GM23248 (cell line): ENCODE data around the gene KDF1. TPM values are rescaled to one million over a fixed set of nuclear protein-coding genes. Genes with fewer than 3 reads are reported as not detected.
A peak's percentile ranks its signal among the peaks of the same experiment; 100 is the strongest.

Source experiments
- DNase-seq: peaks from one replicate; pipeline ENCODE4 v3.0.0-alpha.2; 2015
- H2AFZ ChIP-seq: fragments of 200-600 bp; sonication (generic); 2 replicates; pipeline ENCODE4 v1.6.1; 2016; ENCODE audit warnings: antibody characterized with exemption
- H3F3A ChIP-seq: fragments of 200-600 bp; sonication (generic); 2 replicates; pipeline ENCODE4 v1.6.1; 2016; ENCODE audit warnings: mild to moderate bottlenecking, antibody characterized with exemption, mixed run types; ENCODE audit not compliant: insufficient read depth
- H3K27ac ChIP-seq: fragments of 200-600 bp; sonication (generic); 2 replicates; pipeline ENCODE4 v1.5.1; 2016; ENCODE audit warnings: mild to moderate bottlenecking
- H3K27me3 ChIP-seq: fragments of 200-600 bp; sonication (generic); replicated peaks from 2 replicates; pipeline ENCODE4 v1.6.1; 2016; ENCODE audit warnings: mild to moderate bottlenecking; ENCODE audit not compliant: insufficient read depth
- H3K36me3 ChIP-seq: fragments of 200-600 bp; sonication (generic); 2 replicates; pipeline ENCODE4 v1.6.1; 2016; ENCODE audit warnings: low read depth, mild to moderate bottlenecking
- H3K4me1 ChIP-seq: fragments of 200-600 bp; sonication (generic); 2 replicates; pipeline ENCODE4 v1.6.1; 2016; ENCODE audit warnings: mild to moderate bottlenecking; ENCODE audit not compliant: insufficient read depth
- H3K4me2 ChIP-seq: fragments of 200-600 bp; sonication (generic); one replicate; pipeline ENCODE4 v1.6.1; 2016; ENCODE audit warnings: mild to moderate bottlenecking; ENCODE audit not compliant: unreplicated experiment
- H3K4me3 ChIP-seq: fragments of 200-600 bp; sonication (generic); 2 replicates; pipeline ENCODE4 v1.5.1; 2016; ENCODE audit warnings: mild to moderate bottlenecking
- H3K79me2 ChIP-seq: fragments of 200-600 bp; sonication (generic); 2 replicates; pipeline ENCODE4 v1.6.1; 2016; ENCODE audit warnings: mild to moderate bottlenecking; ENCODE audit not compliant: insufficient read depth
- H3K9ac ChIP-seq: fragments of 200-600 bp; sonication (generic); 2 replicates; pipeline ENCODE4 v1.6.1; 2016; ENCODE audit warnings: mild to moderate bottlenecking
- H3K9me2 ChIP-seq: fragments of 200-600 bp; sonication (generic); 2 replicates; pipeline ENCODE4 v1.6.1; 2016; ENCODE audit warnings: mixed run types, mild to moderate bottlenecking, moderate library complexity; ENCODE audit not compliant: insufficient read depth
- H3K9me3 ChIP-seq: fragments of 200-600 bp; sonication (generic); one replicate; pipeline ENCODE4 v1.6.1; 2017; ENCODE audit warnings: low read depth
- H4K20me1 ChIP-seq: fragments of 200-600 bp; sonication (generic); 2 replicates; pipeline ENCODE4 v1.6.0; 2016; ENCODE audit not compliant: insufficient read depth
- EZH2 ChIP-seq: fragments of 200-600 bp; sonication (generic); IDR thresholded peaks from 2 replicates; pipeline ENCODE4 v1.6.1; 2018; ENCODE audit warnings: antibody characterized with exemption, mild to moderate bottlenecking; ENCODE audit not compliant: insufficient read depth, poor library complexity, severe bottlenecking
- EZH2phosphoT487 ChIP-seq: fragments of 200-600 bp; sonication (generic); IDR thresholded peaks from 2 replicates; pipeline ENCODE4 v1.6.1; 2018; ENCODE audit warnings: antibody characterized with exemption, moderate library complexity, mild to moderate bottlenecking, low read depth; ENCODE audit not compliant: insufficient read depth
- WGBS, 2 experiments: methylation state at CpG; one replicate each; pipeline ENCODE4 v1.1.6; 2015 to 2017; ENCODE audit warnings: low lambda C conversion rate in 2 of 2, low coverage in 1 of 2; ENCODE audit errors: missing lambda C conversion rate in 2 of 2; 5-methylcytosine and 5-hydroxymethylcytosine counted together
- in situ Hi-C: fragments of 300-500 bp; cut with MboI; formaldehyde crosslinking; loops from 2 replicates; pipeline ENCODE4 v1.15.0; 2020
- polyA plus RNA-seq: library from polyadenylated mRNA; unstranded; fragments of >200 nt; fragmentation: Nextera tagmentation; extraction: Ambion mirVana; gene quantifications from 2 replicates; pipeline ENCODE4 v1.2.1, GENCODE V29; 2016
- total RNA-seq: library from RNA; depleted of rRNA; stranded (reverse); fragments of >200 nt; shearing (Covaris generic); gene quantifications from 2 replicates; pipeline ENCODE4 v1.2.3, GENCODE V29; 2014; rRNA removed

The KDF1 gene
- total and polyA plus RNA-seq, 2 experiments from 2014 or later: not detected

DNA sequence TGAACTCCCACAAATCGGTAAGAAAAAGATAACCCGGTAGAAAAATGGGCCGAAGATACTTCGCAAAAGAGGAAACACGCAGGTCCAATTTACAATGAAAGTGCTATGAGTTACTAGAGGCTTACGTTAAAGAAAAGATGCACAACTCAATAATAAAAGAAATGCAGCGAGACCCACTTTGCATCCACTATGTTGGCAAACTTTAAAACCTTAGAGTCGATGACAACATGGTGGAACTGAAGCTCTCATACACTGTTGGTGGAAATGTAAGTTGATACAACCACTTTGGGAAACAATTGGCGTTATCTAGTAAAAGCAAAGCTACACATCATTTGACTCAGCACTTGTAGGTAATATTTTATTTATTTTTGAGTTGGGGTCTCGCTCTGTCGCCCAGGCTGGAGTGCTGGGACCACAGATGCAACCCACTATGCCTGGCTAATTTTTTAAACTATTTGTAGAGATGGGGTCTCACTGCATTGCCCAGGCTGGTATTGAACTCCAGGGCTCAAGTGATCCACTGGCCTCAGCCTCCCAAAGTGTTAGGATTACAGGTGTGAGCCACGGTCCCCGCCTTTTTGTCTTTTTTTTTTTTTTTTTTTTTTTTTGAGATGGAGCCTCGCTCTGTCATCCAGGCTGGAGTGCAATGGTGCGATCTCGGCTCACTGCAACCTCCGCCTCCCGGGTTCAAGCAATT is 59.3 kb downstream of the KDF1 start:
- Histone ChIP-seq H3K4me2 (peak overlapping the region; percentile 85), H4K20me1 (no peaks in the 10 kb centered on the region), H3K36me3 (peaks cover under 1% of the 10 kb centered on the region; the same call in 1 of the 2 replicates), H3K9me3 (no peaks in the 10 kb centered on the region), H3K4me3 (peak overlapping the region; percentile 94), H3K27ac (peak overlapping the region; percentile 78), H3K9me2 (no peaks in the 10 kb centered on the region), H3F3A (0 out of 2 replicates have a peak, but pooled peaks cover 4% of the 10 kb centered on the region), H3K9ac (peak overlapping the region; percentile 97), H2AFZ (peak overlapping the region; percentile 99), H3K4me1 (peaks cover 14% of the 10 kb centered on the region), H3K27me3 (no peaks in the 10 kb centered on the region), H3K79me2 (peaks cover 48% of the 10 kb centered on the region)
- WGBS, 2 experiments: 58 to 70% methylated on average over 13 to 18 of the region's 18 CpGs
- TF ChIP-seq EZH2phosphoT487 (no peak), EZH2 (no peak)
- in situ Hi-C loops: no loop called here
- DNase-seq: no peak

DNA sequence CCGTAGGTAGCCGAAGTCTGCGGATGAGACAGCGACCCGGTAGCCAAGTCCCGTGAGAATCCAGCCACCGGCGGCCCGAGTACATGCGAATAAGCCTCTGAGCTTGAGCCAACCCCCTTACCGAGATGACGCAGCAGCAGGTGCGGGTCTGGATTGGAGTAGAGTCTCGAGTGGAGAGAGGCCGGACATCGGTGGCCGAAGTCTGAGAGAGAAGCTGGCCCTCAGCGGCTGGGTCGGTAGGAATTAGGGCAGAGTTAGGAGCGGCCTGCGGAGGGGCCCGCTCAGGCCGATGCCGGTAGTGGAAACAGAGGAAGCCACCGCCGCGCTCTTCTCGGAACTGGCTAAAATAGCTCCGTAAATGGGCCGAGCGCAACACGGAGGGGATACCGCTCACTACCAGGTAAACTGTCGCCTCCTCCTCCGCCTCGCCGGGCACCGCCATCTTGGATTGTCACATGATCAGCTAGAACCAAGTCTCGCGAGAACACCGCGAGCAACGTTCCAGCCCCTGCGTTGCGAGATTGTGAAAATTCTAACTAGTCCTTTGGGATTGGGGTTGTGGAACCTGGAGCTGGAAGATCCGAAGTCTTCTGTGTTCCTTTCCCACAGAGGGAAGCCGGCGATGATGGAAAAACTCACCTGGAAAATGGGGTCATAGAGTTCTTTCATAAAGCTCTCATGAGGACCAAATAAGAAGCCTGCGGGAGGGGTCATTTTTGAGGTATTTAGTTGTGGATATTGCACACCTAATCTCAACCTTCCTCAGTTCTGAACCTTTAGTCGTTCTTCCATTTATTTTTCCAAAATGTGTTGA is 60.1 kb downstream of the KDF1 start, which contains the start of gene GPATCH3:
GPATCH3 (minus strand) TSS at position 467 of the 814 bp plus-strand sequence; CDS start at position 442, 25 bp downstream.
- in situ Hi-C loops: no loop called here
- Histone ChIP-seq H3K36me3 (peaks cover 3% of the 10 kb centered on the region; the same call in 1 of the 2 replicates), H4K20me1 (no peaks in the 10 kb centered on the region), H2AFZ (peak within 1 kb of the TSS; percentile 99), H3K9me3 (no peaks in the 10 kb centered on the region), H3K4me3 (peak within 1 kb of the TSS; percentile 94), H3K9me2 (no peaks in the 10 kb centered on the region), H3K9ac (peak within 1 kb of the TSS; percentile 97), H3F3A (0 out of 2 replicates have a peak, but pooled peaks cover 4% of the 10 kb centered on the region), H3K4me1 (peaks cover 14% of the 10 kb centered on the region), H3K27ac (peak within 1 kb of the TSS; percentile 78), H3K27me3 (no peaks in the 10 kb centered on the region), H3K79me2 (peaks cover 55% of the 10 kb centered on the region), H3K4me2 (peak within 1 kb of the TSS; percentile 85)
- no peak for TF ChIP-seq EZH2phosphoT487
- TF ChIP-seq EZH2: no peak
- peak; percentile 97 for DNase-seq
- 1% methylated on average over 48 to 50 of the region's 50 CpGs for WGBS, 2 experiments

Other genes with a start within 250 kb of the KDF1 start
- 28.9 and 31.0 TPM in 2 replicates for gene PIGV, start 172.5 kb downstream of the KDF1 start, total RNA-seq
- gene PIGV, start 172.5 kb downstream of the KDF1 start, polyA plus RNA-seq: 20.4 and 21.5 TPM in 2 replicates
- gene ZDHHC18, start 133.8 kb downstream of the KDF1 start, total RNA-seq: 11.6 and 12.8 TPM in 2 replicates
- gene ZDHHC18, start 133.8 kb downstream of the KDF1 start, polyA plus RNA-seq: 1.3 and 1.9 TPM in 2 replicates
- gene SFN, start 97.3 kb downstream of the KDF1 start, total RNA-seq: not detected in 2 replicates
- gene SFN, start 97.3 kb downstream of the KDF1 start, polyA plus RNA-seq: not detected in 2 replicates
- gene GPN2, start 70.2 kb downstream of the KDF1 start, total RNA-seq: 11.9 and 12.1 TPM in 2 replicates
- gene GPN2, start 70.2 kb downstream of the KDF1 start, polyA plus RNA-seq: 26.3 and 27.9 TPM in 2 replicates
- 6.3 and 6.8 TPM in 2 replicates for gene GPATCH3, start 60.0 kb downstream of the KDF1 start, total RNA-seq
- gene GPATCH3, start 60.0 kb downstream of the KDF1 start, polyA plus RNA-seq: 9.3 and 10.8 TPM in 2 replicates
- not detected in 2 replicates for gene NR0B2, start 46.5 kb downstream of the KDF1 start, total RNA-seq
- gene NR0B2, start 46.5 kb downstream of the KDF1 start, polyA plus RNA-seq: not detected in 2 replicates
- 34.9 and 50.0 TPM in 2 replicates for gene NUDC, start 38.7 kb downstream of the KDF1 start, total RNA-seq
- 117 and 118 TPM in 2 replicates for gene NUDC, start 38.7 kb downstream of the KDF1 start, polyA plus RNA-seq
- gene TRNP1, start 33.2 kb upstream of the KDF1 start, total RNA-seq: 311 and 327 TPM in 2 replicates
- 17.7 and 19.1 TPM in 2 replicates for gene TRNP1, start 33.2 kb upstream of the KDF1 start, polyA plus RNA-seq
- gene TENT5B, start 52.4 kb upstream of the KDF1 start, total RNA-seq: 0.76 and 0.89 TPM in 2 replicates
- gene TENT5B, start 52.4 kb upstream of the KDF1 start, polyA plus RNA-seq: 1.2 TPM in 2 replicates
- 8.5 and 12.9 TPM in 2 replicates for gene SLC9A1, start 194.7 kb upstream of the KDF1 start, total RNA-seq
- gene SLC9A1, start 194.7 kb upstream of the KDF1 start, polyA plus RNA-seq: 20.0 and 23.7 TPM in 2 replicates